C4-2B (cell line): ENCODE results near the gene PTPRCAP.

Source experiments
- ZFX ChIP-seq: fragments of 450-650 bp; IDR thresholded peaks from 2 replicates; pipeline ENCODE4 v1.6.1; 2017
- TF ChIP-seq, protein P1 (sequence below): fragments of 450-650 bp; conservative IDR thresholded peaks from 2 replicates; pipeline ENCODE4 v1.5.1; 2017; ENCODE audit warnings: mild to moderate bottlenecking

GRCh38 chr11:67396259-67396581 is 41.3 kb downstream of the PTPRCAP start:
- TF ChIP-seq, protein P1, sequence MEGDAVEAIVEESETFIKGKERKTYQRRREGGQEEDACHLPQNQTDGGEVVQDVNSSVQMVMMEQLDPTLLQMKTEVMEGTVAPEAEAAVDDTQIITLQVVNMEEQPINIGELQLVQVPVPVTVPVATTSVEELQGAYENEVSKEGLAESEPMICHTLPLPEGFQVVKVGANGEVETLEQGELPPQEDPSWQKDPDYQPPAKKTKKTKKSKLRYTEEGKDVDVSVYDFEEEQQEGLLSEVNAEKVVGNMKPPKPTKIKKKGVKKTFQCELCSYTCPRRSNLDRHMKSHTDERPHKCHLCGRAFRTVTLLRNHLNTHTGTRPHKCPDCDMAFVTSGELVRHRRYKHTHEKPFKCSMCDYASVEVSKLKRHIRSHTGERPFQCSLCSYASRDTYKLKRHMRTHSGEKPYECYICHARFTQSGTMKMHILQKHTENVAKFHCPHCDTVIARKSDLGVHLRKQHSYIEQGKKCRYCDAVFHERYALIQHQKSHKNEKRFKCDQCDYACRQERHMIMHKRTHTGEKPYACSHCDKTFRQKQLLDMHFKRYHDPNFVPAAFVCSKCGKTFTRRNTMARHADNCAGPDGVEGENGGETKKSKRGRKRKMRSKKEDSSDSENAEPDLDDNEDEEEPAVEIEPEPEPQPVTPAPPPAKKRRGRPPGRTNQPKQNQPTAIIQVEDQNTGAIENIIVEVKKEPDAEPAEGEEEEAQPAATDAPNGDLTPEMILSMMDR: no peak
- no peak for TF ChIP-seq ZFX
